HL-60 (cell line): ENCODE measurements around the gene HUNK.

Experiments
- POLR2AphosphoS5 ChIP-seq: IDR thresholded peaks from 2 replicates; pipeline ENCODE4 v1.6.1; 2012; ENCODE audit warnings: low read depth
- REST ChIP-seq: IDR thresholded peaks from 2 replicates; pipeline ENCODE4 v1.6.1; 2012; ENCODE audit warnings: low read depth; ENCODE audit not compliant: insufficient replicate concordance
- TF ChIP-seq, protein P1 (sequence below): IDR thresholded peaks from one replicate; pipeline ENCODE4 v1.5.1; 2011; ENCODE audit warnings: low read length, control low read depth, inconsistent platforms; ENCODE audit not compliant: insufficient read depth

DNA sequence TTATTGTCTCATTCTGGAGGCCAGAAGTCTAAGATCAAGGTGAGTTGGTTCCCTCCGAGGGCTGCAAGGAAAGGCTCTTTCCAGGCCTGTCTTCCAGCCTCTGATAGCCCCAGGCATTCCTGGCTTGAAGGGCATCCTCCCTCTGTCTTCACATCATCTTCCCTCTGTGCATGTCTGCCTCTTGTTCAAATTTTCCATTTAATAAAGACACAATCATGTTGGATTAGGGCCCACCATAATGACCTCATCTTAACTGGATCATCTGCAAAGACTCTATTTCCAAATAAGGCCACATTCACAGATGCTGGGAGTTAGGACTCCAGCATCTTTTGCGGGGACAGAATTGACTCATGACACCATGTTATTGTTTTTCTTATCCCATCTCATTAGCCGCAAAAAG, 24.5 kb downstream of the HUNK start:
- TF ChIP-seq, protein P1, sequence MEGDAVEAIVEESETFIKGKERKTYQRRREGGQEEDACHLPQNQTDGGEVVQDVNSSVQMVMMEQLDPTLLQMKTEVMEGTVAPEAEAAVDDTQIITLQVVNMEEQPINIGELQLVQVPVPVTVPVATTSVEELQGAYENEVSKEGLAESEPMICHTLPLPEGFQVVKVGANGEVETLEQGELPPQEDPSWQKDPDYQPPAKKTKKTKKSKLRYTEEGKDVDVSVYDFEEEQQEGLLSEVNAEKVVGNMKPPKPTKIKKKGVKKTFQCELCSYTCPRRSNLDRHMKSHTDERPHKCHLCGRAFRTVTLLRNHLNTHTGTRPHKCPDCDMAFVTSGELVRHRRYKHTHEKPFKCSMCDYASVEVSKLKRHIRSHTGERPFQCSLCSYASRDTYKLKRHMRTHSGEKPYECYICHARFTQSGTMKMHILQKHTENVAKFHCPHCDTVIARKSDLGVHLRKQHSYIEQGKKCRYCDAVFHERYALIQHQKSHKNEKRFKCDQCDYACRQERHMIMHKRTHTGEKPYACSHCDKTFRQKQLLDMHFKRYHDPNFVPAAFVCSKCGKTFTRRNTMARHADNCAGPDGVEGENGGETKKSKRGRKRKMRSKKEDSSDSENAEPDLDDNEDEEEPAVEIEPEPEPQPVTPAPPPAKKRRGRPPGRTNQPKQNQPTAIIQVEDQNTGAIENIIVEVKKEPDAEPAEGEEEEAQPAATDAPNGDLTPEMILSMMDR: no peak
- TF ChIP-seq POLR2AphosphoS5: no peak
- TF ChIP-seq REST: no peak
